CD4-positive, alpha-beta T cell treated with Interleukin-17A for 4 hours (primary cell): ENCODE results near the gene OCA2.
"Not testable (repeated sequence)": the region's sequence is repeated elsewhere in the genome, so short reads cannot be mapped to it uniquely, and the experiment has no call there.

Experiments
- DNase-seq: peaks from one replicate; pipeline ENCODE4 v3.0.0-alpha.2; 2020; ENCODE audit warnings: mixed read lengths

The OCA2 gene

DNA sequence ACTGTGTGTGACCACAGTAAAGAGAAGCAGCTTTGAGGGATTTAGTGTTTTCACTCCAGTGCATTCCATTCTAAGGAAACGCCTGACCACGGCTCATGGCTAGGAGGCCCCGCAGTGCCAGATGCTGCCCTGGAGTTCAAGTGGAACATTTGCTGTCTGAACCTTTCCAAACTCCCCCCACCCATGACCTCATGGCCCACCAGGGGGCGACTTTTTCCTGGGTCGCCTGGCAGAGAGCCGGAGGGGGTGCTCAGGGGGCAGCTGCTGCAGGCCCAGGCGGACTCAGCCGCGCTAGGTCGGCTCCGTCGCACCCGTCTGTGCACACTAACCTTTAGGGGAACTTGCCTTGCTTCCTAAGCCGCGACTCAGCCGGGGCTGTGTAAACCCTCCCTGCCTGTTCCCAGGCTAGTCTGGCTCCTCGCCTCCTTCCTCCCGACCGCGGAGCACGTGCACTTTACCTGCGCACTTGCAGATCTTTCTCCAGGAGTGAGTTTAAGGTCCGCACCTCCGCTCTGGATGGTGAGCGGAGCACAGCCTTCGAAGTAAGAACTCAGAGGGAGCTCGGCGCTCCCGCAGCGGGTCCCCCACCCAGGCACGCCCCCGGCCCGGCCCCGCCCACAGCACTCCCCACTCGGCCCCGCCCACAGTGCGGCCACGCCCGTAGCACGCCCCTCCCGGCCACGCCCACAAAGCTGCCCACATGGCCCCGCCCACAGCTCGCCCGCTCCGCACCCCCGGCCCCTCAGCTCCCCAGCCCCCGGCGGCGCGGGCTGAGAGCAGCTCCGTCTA, at the start of gene OCA2:
Gene OCA2 (minus strand): TSS at position 550 of the 789 bp plus-strand sequence. CDS start 17,441 bp downstream, outside the sequence.
- DNase-seq: peak; percentile 61

DNA sequence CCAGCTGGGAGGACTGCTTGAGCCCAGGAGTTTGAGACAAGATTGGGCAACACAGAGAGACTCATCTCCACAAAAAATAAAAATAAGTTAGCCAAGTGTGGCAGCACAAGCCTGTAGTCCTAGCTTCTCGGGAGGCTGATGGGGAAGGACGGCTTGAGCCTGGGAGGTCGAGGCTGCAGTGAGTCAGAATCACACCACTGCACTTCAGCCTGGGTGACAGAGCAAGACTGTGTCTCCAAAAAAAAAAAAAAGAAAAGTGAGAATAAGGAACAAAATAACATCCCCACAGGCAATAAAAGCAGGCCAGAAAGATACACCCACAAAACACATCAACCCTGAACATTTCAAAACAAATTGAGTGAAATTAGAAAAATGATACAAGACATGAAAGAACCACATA, 48.7 kb upstream of the OCA2 start:
- DNase-seq: no peak

- not testable (repeated sequence) for DNase-seq
Measured at GRCh38 chr15:28145419-28145818, 46.3 kb upstream of the OCA2 start.

GRCh38 chr15:28140062-28140461, 40.9 kb upstream of the OCA2 start:
- no peak for DNase-seq

DNA sequence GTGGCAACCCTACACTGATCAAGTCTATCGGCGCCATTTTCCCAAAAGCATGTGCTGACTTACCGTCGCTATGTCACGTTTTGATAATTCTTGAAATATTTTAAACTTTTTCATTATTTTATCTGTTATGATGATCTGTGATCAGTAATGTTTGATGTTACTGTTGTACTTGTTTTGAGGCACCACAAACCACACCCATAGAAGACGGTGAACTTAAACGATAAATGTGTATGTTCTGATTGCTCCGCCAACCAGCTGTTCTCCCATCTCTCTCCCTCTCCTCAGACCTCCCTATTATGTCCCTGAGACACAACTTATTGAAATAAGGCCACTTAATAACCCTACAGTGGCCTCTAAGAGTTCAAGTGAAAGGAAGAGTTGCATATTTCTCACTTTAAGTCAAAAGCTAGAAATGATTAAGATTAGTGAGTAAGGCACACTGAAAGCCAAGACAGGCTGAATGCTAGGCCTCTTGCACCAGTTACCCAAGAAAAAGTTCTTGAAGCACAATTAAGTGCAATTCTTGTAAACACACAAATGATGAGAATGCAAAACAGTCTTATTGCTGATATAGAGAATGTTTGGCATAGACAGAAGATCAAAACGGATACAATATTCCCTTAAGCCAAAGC, 38.4 kb upstream of the OCA2 start:
- not testable (repeated sequence) for DNase-seq

DNA sequence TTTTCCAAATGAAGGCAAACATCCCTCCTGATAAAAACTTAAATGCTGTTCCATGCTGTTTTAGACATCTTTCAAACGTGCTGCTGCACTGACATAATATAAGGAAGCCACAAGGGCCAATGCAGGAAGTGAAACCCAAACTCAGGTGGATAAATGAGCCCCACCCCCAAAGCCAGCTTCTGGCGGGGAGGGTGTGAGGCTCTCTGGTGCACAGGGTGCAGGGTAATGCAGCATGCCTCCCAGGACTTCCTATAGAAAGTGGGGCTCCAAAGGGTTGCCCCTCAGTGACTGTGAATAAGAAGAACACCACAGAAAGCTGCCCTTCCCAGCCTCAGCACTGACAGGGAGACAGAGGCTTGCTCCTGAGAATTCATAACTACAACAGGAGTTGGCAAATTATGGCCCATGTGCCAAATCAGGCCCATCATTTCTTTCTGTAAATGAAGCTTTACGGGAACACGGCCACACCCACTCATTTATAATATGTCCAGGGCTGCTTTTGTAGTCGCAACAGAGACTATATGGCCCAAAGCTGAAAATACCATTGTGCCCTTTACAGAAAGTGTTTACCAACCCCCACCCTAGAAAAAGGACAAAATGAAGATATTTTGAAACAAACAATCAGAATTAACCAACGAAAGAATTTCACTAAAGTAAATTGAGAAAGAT, 37.3 kb upstream of the OCA2 start:
- DNase-seq: peak; percentile 31

DNA sequence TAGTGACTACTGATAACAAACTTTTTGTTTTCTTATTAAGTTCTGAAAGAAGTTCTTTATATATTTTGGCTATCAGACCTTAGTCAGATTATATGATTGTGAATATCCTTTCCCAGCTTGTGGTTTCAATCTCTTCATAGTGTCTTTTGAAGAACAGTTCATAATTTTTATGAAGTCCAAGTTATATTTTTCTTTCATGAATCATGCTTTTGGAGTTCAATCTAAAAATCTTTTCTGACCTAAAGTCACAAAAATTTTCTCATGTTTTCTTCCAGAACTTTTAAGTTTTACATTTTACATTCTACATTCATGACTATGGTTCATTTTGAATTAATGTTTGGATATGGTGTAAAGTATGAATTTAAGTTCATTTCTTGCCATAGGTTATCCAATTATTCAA, 34.2 kb upstream of the OCA2 start:
- DNase-seq: no peak

GRCh38 chr15:28132524-28133275, 33.6 kb upstream of the OCA2 start:
- DNase-seq: no peak

DNA sequence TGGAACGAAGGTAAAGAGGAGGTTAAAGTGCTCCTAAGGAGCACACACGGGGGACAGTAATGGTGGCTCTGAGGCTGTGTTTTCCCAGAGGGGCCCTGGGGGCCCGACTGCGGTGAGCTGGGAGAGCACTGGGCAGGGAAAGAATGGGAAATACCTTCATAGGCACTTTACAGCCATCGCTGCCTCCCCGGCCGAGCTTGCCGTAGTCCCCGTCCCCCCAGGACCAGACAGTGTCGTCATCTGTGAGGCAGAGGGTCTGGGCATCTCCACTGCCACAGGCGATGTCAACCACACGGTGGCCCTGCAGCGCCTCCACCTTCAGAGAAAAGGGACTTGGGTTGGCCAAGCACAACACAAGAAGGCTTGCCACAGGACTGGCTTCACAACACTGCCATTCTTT, 32.8 kb upstream of the OCA2 start:
- no peak for DNase-seq

GRCh38 chr15:28131400-28131799, 32.3 kb upstream of the OCA2 start:
- no peak for DNase-seq

GRCh38 chr15:28130651-28131050, 31.5 kb upstream of the OCA2 start:
- no peak for DNase-seq

GRCh38 chr15:28129231-28129848, 30.2 kb upstream of the OCA2 start:
- no peak for DNase-seq

GRCh38 chr15:28128031-28128430, 28.9 kb upstream of the OCA2 start:
- DNase-seq: no peak

GRCh38 chr15:28127036-28127435, 27.9 kb upstream of the OCA2 start:
- no peak for DNase-seq

GRCh38 chr15:28125673-28126651, 26.8 kb upstream of the OCA2 start:
- peak; percentile 13 for DNase-seq

- no peak for DNase-seq
Measured at GRCh38 chr15:28124841-28125240, 25.7 kb upstream of the OCA2 start.

DNA sequence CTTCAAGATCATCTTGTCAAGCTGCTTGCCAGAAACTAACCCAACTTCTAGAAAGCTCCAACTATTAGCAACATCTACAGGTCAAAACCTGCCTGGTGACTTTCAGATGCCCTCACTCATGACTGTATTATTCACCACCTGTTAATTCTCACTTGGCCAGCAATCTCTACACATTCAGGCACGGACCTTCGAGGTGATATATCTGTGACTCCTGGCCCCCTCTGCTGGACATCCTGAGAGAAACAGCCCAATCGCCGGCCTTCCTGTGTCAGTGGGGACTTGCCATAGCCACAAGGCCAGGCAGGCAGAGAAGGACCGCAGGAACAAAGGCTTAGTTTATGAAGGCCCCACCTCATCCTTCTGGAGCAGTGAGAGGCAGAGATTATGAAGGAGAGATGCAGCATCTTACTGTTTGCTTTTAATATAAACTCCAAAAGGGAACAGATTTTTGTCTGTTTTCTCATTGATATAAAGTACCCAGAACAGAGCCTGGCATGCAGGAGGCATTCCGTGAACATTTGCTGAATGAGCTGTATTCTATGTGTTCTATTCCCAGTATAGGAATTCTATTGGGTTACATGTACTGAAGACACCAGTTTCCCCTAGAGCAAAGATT, 24.4 kb upstream of the OCA2 start:
- DNase-seq: peak; percentile 48

GRCh38 chr15:28122038-28122949, 23.2 kb upstream of the OCA2 start:
- DNase-seq: no peak

- DNase-seq: not testable (repeated sequence)
Measured at GRCh38 chr15:28121577-28121976, 22.5 kb upstream of the OCA2 start.

GRCh38 chr15:28120359-28120640, 21.2 kb upstream of the OCA2 start:
- no peak for DNase-seq
